ENCODE data around the gene PRKAG2. TPM values are rescaled to one million over a fixed set of nuclear protein-coding genes. Genes with fewer than 3 reads are reported as not detected.

PRKAG2 gene
- total and polyA plus RNA-seq, 2 of the 13 experiments (the other 11 are each of a cell fraction or from before 2014, with no cell fraction given) = 0.90 to 1.3 TPM

GRCh38 chr7:151603951-151604350 is 273.0 kb downstream of the PRKAG2 start (continued):
- no peak for TF ChIP-seq FOXK1 (CRISPR knock-in tag; IDR thresholded peaks at IDR 0.05; ENCODE audit: borderline replicate concordance, low read depth)

GRCh38 chr7:151601521-151602305 is 275.2 kb downstream of the PRKAG2 start:
- Histone ChIP-seq H3K4me3 (replicated peaks in 1 of 3; ENCODE audit: insufficient read depth in 1 of 3, low read depth in 2 of 3, low read length in 3 of 3) (no peak overlapping the region), H3K79me2 (ENCODE audit: insufficient read depth, low read length) (no peaks in the 10 kb centered on the region), H3K9ac (ENCODE audit: insufficient read depth, low read depth, low read length) (no peak overlapping the region), H3K9me3 (ENCODE audit: low read length) (no peaks in the 10 kb centered on the region), H3K4me2 (ENCODE audit: low read depth, low read length) (no peak overlapping the region), H4K20me1 (ENCODE audit: insufficient read depth, low read length) (no peaks in the 10 kb centered on the region), H3K27me3 (ENCODE audit: control insufficient read depth in 1 of 2, insufficient read depth in 2 of 2, low read length in 2 of 2) (0 out of 5 replicates have a peak, but pooled peaks cover 0 to 3% of the 10 kb centered on the region in 2 experiments), H3K27ac (ENCODE audit: extremely low read length, insufficient read depth, low read length) (no peak overlapping the region), H3K4me1 (ENCODE audit: insufficient read depth, low read length) (no peaks in the 10 kb centered on the region), H2AFZ (ENCODE audit: low read length) (no peak overlapping the region), H3K36me3 (replicated peaks in 1 of 2; ENCODE audit: control insufficient read depth in 1 of 2, insufficient read depth in 2 of 2, low read length in 2 of 2) (no peaks in the 10 kb centered on the region)
- ATAC-seq (no peak), DNase-seq (ENCODE audit: low spot score) (no peak), FAIRE-seq (no peak)
- in situ Hi-C loops (cut with HindIII; ENCODE audit: extremely low pct_ligation_motif_present, low pct_unique_long_range_greater_than_20kb) (no loop called here), intact Hi-C loops (cut with micrococcal nuclease; ENCODE audit: unreplicated experiment) (no loop called here)
- ChIA-PET POLR2A (no interaction called here), CTCF (ENCODE audit: low intra/inter-chr PET ratio, low total read pairs) (no interaction called here)
- no TSS peak for BruUV-seq (replicated peaks)
- WGBS (ENCODE audit: low lambda C conversion rate) = 76% methylated on average over 20 of the region's 21 CpGs
- TF ChIP-seq ZNF672 (CRISPR knock-in tag; IDR thresholded peaks at IDR 0.05) (no peak), NR2F6 (IDR thresholded peaks at IDR 0.05) (no peak), NR2F6 (CRISPR knock-in tag; IDR thresholded peaks at IDR 0.05) (no peak), ZNF652 (CRISPR knock-in tag; IDR thresholded peaks at IDR 0.05; ENCODE audit: borderline replicate concordance, low read depth) (no peak), RAD51 (IDR thresholded peaks at IDR 0.05; ENCODE audit: borderline replicate concordance) (no peak), ZBTB7A (CRISPR knock-in tag; IDR thresholded peaks at IDR 0.05) (no peak), ASH2L (IDR thresholded peaks at IDR 0.05; ENCODE audit: insufficient read length, low read depth, low read length) (no peak), AGO2 (optimal IDR thresholded peaks at IDR 0.05; ENCODE audit: low read depth, low read length) (no peak), ZNF878 (CRISPR knock-in tag; IDR thresholded peaks at IDR 0.05) (no peak), ZNF510 (CRISPR knock-in tag; IDR thresholded peaks at IDR 0.05; ENCODE audit: low read depth) (no peak), TBX3 (IDR thresholded peaks at IDR 0.05; ENCODE audit: borderline replicate concordance) (no peak), ZSCAN22 (CRISPR knock-in tag; IDR thresholded peaks at IDR 0.05) (no peak), TRIM22 (IDR thresholded peaks at IDR 0.05) (no peak), GTF2F1 (IDR thresholded peaks at IDR 0.05; ENCODE audit: low read length) (no peak)
- TF ChIP-seq, protein P1, sequence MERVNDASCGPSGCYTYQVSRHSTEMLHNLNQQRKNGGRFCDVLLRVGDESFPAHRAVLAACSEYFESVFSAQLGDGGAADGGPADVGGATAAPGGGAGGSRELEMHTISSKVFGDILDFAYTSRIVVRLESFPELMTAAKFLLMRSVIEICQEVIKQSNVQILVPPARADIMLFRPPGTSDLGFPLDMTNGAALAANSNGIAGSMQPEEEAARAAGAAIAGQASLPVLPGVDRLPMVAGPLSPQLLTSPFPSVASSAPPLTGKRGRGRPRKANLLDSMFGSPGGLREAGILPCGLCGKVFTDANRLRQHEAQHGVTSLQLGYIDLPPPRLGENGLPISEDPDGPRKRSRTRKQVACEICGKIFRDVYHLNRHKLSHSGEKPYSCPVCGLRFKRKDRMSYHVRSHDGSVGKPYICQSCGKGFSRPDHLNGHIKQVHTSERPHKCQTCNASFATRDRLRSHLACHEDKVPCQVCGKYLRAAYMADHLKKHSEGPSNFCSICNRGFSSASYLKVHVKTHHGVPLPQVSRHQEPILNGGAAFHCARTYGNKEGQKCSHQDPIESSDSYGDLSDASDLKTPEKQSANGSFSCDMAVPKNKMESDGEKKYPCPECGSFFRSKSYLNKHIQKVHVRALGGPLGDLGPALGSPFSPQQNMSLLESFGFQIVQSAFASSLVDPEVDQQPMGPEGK (CRISPR knock-in tag; IDR thresholded peaks at IDR 0.05) = no peak
- TF ChIP-seq, protein P2, sequence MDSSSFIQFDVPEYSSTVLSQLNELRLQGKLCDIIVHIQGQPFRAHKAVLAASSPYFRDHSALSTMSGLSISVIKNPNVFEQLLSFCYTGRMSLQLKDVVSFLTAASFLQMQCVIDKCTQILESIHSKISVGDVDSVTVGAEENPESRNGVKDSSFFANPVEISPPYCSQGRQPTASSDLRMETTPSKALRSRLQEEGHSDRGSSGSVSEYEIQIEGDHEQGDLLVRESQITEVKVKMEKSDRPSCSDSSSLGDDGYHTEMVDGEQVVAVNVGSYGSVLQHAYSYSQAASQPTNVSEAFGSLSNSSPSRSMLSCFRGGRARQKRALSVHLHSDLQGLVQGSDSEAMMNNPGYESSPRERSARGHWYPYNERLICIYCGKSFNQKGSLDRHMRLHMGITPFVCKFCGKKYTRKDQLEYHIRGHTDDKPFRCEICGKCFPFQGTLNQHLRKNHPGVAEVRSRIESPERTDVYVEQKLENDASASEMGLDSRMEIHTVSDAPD (CRISPR knock-in tag; IDR thresholded peaks at IDR 0.05) = no peak
